HEK293 (cell line): ENCODE data around the gene ZNF35.
A peak's percentile ranks its signal among the peaks of the same experiment; 100 is the strongest.

Experiments
- GLIS1 ChIP-seq: fragments of 450-650 bp; formaldehyde crosslinking; IDR thresholded peaks from 2 replicates; pipeline ENCODE4 v1.5.1; 2016; ENCODE audit warnings: missing biosample characterization, missing genetic modification characterization
- HOXD13 ChIP-seq: sonication (generic); formaldehyde crosslinking; IDR thresholded peaks from 2 replicates; pipeline ENCODE4 v1.8.0; 2022; ENCODE audit warnings: missing genetic modification reagents, borderline replicate concordance
- IKZF3 ChIP-seq: fragments of 450-650 bp; IDR thresholded peaks from 2 replicates; pipeline ENCODE4 v1.5.0; 2018; ENCODE audit warnings: missing biosample characterization, mild to moderate bottlenecking, missing genetic modification characterization, moderate library complexity
- KLF10 ChIP-seq: fragments of 450-650 bp; IDR thresholded peaks from 2 replicates; pipeline ENCODE4 v1.5.1; 2018; ENCODE audit warnings: missing biosample characterization, mild to moderate bottlenecking, missing genetic modification characterization
- KLF16 ChIP-seq: fragments of 450-650 bp; formaldehyde crosslinking; IDR thresholded peaks from 2 replicates; pipeline ENCODE4 v1.5.1; 2017; ENCODE audit warnings: missing biosample characterization, missing genetic modification characterization
- SETDB1 ChIP-seq: IDR thresholded peaks from one replicate; pipeline ENCODE4 v1.6.1; 2017; ENCODE audit warnings: mild to moderate bottlenecking, low read length, moderate library complexity, mixed read lengths; ENCODE audit not compliant: insufficient read length
- TCF7L2 ChIP-seq: IDR thresholded peaks from 2 replicates; pipeline ENCODE4 v1.6.1; 2011; ENCODE audit warnings: low read depth, mild to moderate bottlenecking, inconsistent platforms, low read length, moderate library complexity, borderline replicate concordance
- ZBTB17 ChIP-seq: fragments of 450-650 bp; formaldehyde crosslinking; IDR thresholded peaks from 2 replicates; pipeline ENCODE4 v1.5.1; 2016; ENCODE audit warnings: missing biosample characterization, missing genetic modification characterization
- ZBTB20 ChIP-seq: fragments of 450-650 bp; formaldehyde crosslinking; IDR thresholded peaks from 2 replicates; pipeline ENCODE4 v1.5.1; 2016; ENCODE audit warnings: missing biosample characterization, missing genetic modification characterization
- ZBTB26 ChIP-seq: fragments of 450-650 bp; formaldehyde crosslinking; optimal IDR thresholded peaks from 2 replicates; pipeline ENCODE3; 2016; ENCODE audit warnings: missing biosample characterization, mild to moderate bottlenecking, missing genetic modification characterization
- ZBTB48 ChIP-seq: fragments of 450-650 bp; formaldehyde crosslinking; IDR thresholded peaks from 2 replicates; pipeline ENCODE4 v1.5.1; 2016; ENCODE audit warnings: missing biosample characterization, missing genetic modification characterization
- ZNF140 ChIP-seq: fragments of 450-650 bp; formaldehyde crosslinking; IDR thresholded peaks from 2 replicates; pipeline ENCODE4 v1.5.1; 2016; ENCODE audit warnings: missing biosample characterization, missing genetic modification characterization
- ZNF174 ChIP-seq: fragments of 450-650 bp; formaldehyde crosslinking; IDR thresholded peaks from 2 replicates; pipeline ENCODE4 v1.5.0; 2017; ENCODE audit warnings: missing biosample characterization, mild to moderate bottlenecking, missing genetic modification characterization
- ZNF184 ChIP-seq: fragments of 450-650 bp; IDR thresholded peaks from 2 replicates; pipeline ENCODE4 v1.5.1; 2018; ENCODE audit warnings: missing biosample characterization, mild to moderate bottlenecking, missing genetic modification characterization
- ZNF23 ChIP-seq: fragments of 450-650 bp; formaldehyde crosslinking; IDR thresholded peaks from 2 replicates; pipeline ENCODE4 v1.5.1; 2016; ENCODE audit warnings: missing biosample characterization, missing genetic modification characterization, borderline replicate concordance
- ZNF248 ChIP-seq: fragments of 450-650 bp; formaldehyde crosslinking; IDR thresholded peaks from 2 replicates; pipeline ENCODE4 v1.5.1; 2017; ENCODE audit warnings: missing biosample characterization, missing genetic modification characterization
- ZNF335 ChIP-seq: fragments of 450-650 bp; formaldehyde crosslinking; conservative IDR thresholded peaks from 2 replicates; pipeline ENCODE4 v1.5.1; 2016; ENCODE audit warnings: missing biosample characterization, missing genetic modification characterization
- ZNF391 ChIP-seq: fragments of 450-650 bp; formaldehyde crosslinking; IDR thresholded peaks from 2 replicates; pipeline ENCODE4 v1.5.1; 2016; ENCODE audit warnings: low read depth, missing biosample characterization, missing genetic modification characterization, borderline replicate concordance
- ZNF423 ChIP-seq: fragments of 450-650 bp; formaldehyde crosslinking; IDR thresholded peaks from 2 replicates; pipeline ENCODE4 v1.5.1; 2016; ENCODE audit warnings: missing biosample characterization, missing genetic modification characterization
- ZNF433 ChIP-seq: fragments of 450-650 bp; formaldehyde crosslinking; IDR thresholded peaks from 2 replicates; pipeline ENCODE4 v1.5.1; 2016; ENCODE audit warnings: missing biosample characterization, missing genetic modification characterization, low read depth
- ZNF529 ChIP-seq: fragments of 450-650 bp; formaldehyde crosslinking; IDR thresholded peaks from 2 replicates; pipeline ENCODE4 v1.5.1; 2017; ENCODE audit warnings: missing genetic modification characterization, missing biosample characterization; ENCODE audit not compliant: insufficient replicate concordance
- ZNF626 ChIP-seq: fragments of 450-650 bp; sonication (Bioruptor Pico); formaldehyde crosslinking; IDR thresholded peaks from 2 replicates; pipeline ENCODE4 v1.5.1; 2018; ENCODE audit warnings: missing biosample characterization, missing genetic modification characterization, inconsistent platforms
- ZNF629 ChIP-seq: fragments of 450-650 bp; formaldehyde crosslinking; IDR thresholded peaks from 2 replicates; pipeline ENCODE4 v1.5.1; 2017; ENCODE audit warnings: missing biosample characterization, missing genetic modification characterization
- ZNF645 ChIP-seq: fragments of 450-650 bp; formaldehyde crosslinking; IDR thresholded peaks from 2 replicates; pipeline ENCODE4; 2016; ENCODE audit warnings: missing biosample characterization, missing genetic modification characterization
- ZNF660 ChIP-seq: fragments of 450-650 bp; IDR thresholded peaks from 2 replicates; pipeline ENCODE4 v1.5.1; 2018; ENCODE audit warnings: missing biosample characterization, mild to moderate bottlenecking, missing genetic modification characterization
- ZNF76 ChIP-seq: fragments of 450-650 bp; formaldehyde crosslinking; IDR thresholded peaks from 2 replicates; pipeline ENCODE4; 2016; ENCODE audit warnings: low read depth, missing biosample characterization, missing genetic modification characterization, borderline replicate concordance
- ZNF768 ChIP-seq: fragments of 450-650 bp; formaldehyde crosslinking; IDR thresholded peaks from 2 replicates; pipeline ENCODE4 v1.5.1; 2018; ENCODE audit warnings: missing biosample characterization, mild to moderate bottlenecking, missing genetic modification characterization
- ZNF776 ChIP-seq: fragments of 450-650 bp; formaldehyde crosslinking; IDR thresholded peaks from 2 replicates; pipeline ENCODE4 v1.5.0; 2017; ENCODE audit warnings: missing biosample characterization, missing genetic modification characterization, borderline replicate concordance
- ZNF791 ChIP-seq: fragments of 450-650 bp; formaldehyde crosslinking; IDR thresholded peaks from 2 replicates; pipeline ENCODE4 v1.5.1; 2016; ENCODE audit warnings: missing biosample characterization, missing genetic modification characterization
- ZSCAN16 ChIP-seq: fragments of 450-650 bp; formaldehyde crosslinking; IDR thresholded peaks from 2 replicates; pipeline ENCODE4 v1.5.1; 2016; ENCODE audit warnings: missing biosample characterization, missing genetic modification characterization
- ZXDB ChIP-seq: fragments of 450-650 bp; formaldehyde crosslinking; IDR thresholded peaks from 2 replicates; pipeline ENCODE4 v1.5.1; 2016; ENCODE audit warnings: missing biosample characterization, missing genetic modification characterization
- TF ChIP-seq, protein P1 (sequence below): fragments of 450-650 bp; formaldehyde crosslinking; conservative IDR thresholded peaks from 2 replicates; pipeline ENCODE4 v1.5.1; 2016; ENCODE audit warnings: low read depth, missing biosample characterization, missing genetic modification characterization
- TF ChIP-seq, protein P2 (sequence below): fragments of 450-650 bp; formaldehyde crosslinking; IDR thresholded peaks from 2 replicates; pipeline ENCODE4 v1.5.1; 2016; ENCODE audit warnings: missing biosample characterization, missing genetic modification characterization, low read depth

ZNF35 gene

GRCh38 chr3:44648564-44649229 lies at the start of gene ZNF35 (continued):
- TF ChIP-seq, protein P1, sequence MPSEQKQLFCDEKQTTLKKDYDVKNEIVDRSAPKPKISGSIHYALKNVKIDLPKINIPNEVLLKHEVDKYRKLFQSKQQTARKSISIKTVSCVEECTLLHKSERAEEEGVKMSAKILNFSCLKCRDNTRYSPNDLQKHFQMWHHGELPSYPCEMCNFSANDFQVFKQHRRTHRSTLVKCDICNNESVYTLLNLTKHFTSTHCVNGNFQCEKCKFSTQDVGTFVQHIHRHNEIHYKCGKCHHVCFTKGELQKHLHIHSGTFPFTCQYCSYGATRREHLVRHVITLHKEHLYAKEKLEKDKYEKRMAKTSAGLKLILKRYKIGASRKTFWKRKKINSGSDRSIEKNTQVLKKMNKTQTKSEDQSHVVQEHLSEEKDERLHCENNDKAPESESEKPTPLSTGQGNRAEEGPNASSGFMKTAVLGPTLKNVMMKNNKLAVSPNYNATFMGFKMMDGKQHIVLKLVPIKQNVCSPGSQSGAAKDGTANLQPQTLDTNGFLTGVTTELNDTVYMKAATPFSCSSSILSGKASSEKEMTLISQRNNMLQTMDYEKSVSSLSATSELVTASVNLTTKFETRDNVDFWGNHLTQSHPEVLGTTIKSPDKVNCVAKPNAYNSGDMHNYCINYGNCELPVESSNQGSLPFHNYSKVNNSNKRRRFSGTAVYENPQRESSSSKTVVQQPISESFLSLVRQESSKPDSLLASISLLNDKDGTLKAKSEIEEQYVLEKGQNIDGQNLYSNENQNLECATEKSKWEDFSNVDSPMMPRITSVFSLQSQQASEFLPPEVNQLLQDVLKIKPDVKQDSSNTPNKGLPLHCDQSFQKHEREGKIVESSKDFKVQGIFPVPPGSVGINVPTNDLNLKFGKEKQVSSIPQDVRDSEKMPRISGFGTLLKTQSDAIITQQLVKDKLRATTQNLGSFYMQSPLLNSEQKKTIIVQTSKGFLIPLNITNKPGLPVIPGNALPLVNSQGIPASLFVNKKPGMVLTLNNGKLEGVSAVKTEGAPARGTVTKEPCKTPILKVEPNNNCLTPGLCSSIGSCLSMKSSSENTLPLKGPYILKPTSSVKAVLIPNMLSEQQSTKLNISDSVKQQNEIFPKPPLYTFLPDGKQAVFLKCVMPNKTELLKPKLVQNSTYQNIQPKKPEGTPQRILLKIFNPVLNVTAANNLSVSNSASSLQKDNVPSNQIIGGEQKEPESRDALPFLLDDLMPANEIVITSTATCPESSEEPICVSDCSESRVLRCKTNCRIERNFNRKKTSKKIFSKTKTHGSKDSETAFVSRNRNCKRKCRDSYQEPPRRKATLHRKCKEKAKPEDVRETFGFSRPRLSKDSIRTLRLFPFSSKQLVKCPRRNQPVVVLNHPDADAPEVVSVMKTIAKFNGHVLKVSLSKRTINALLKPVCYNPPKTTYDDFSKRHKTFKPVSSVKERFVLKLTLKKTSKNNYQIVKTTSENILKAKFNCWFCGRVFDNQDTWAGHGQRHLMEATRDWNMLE (tag by site-specific recombination), result peak; percentile 96
- TF ChIP-seq ZNF626 (tag by site-specific recombination) (no peak), ZNF768 (tag by site-specific recombination) (no peak), SETDB1 (no peak), ZBTB48 (tag by site-specific recombination) (0 out of 2 replicates have a peak, but pooled peaks have one; percentile 12), ZNF184 (tag by site-specific recombination) (no peak), ZNF776 (tag by site-specific recombination) (no peak), TCF7L2 (no peak), ZNF423 (tag by site-specific recombination) (no peak), GLIS1 (tag by site-specific recombination) (peak; percentile 22; the same call in 1 of the 2 replicates), ZNF645 (no peak), ZNF433 (tag by site-specific recombination) (no peak), ZNF76 (tag by site-specific recombination) (no peak), ZNF391 (tag by site-specific recombination) (no peak), ZXDB (peak; percentile 58; the same call in 1 of the 2 replicates), ZNF335 (tag by site-specific recombination) (peak; percentile 50), ZNF248 (tag by site-specific recombination) (no peak), ZBTB26 (tag by site-specific recombination) (peak; percentile 15), KLF10 (no peak), ZNF174 (tag by site-specific recombination) (no peak), HOXD13 (CRISPR knock-in tag) (no peak), ZNF660 (no peak), ZNF791 (no peak), IKZF3 (0 out of 2 replicates have a peak, but pooled peaks have one; percentile 19), ZSCAN16 (tag by site-specific recombination) (no peak), ZNF140 (no peak), KLF16 (tag by site-specific recombination) (no peak), ZNF629 (peak; percentile 57; the same call in 1 of the 2 replicates), ZNF529 (tag by site-specific recombination) (no peak), ZBTB17 (0 out of 2 replicates have a peak, but pooled peaks have one; percentile 16), ZBTB20 (peak; percentile 14; the same call in 1 of the 2 replicates), ZNF23 (no peak)
- TF ChIP-seq, protein P2, sequence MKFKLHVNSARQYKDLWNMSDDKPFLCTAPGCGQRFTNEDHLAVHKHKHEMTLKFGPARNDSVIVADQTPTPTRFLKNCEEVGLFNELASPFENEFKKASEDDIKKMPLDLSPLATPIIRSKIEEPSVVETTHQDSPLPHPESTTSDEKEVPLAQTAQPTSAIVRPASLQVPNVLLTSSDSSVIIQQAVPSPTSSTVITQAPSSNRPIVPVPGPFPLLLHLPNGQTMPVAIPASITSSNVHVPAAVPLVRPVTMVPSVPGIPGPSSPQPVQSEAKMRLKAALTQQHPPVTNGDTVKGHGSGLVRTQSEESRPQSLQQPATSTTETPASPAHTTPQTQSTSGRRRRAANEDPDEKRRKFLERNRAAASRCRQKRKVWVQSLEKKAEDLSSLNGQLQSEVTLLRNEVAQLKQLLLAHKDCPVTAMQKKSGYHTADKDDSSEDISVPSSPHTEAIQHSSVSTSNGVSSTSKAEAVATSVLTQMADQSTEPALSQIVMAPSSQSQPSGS (tag by site-specific recombination), result no peak
